ENCODE measurements around the gene SORCS2.

- TF ChIP-seq, protein P1, sequence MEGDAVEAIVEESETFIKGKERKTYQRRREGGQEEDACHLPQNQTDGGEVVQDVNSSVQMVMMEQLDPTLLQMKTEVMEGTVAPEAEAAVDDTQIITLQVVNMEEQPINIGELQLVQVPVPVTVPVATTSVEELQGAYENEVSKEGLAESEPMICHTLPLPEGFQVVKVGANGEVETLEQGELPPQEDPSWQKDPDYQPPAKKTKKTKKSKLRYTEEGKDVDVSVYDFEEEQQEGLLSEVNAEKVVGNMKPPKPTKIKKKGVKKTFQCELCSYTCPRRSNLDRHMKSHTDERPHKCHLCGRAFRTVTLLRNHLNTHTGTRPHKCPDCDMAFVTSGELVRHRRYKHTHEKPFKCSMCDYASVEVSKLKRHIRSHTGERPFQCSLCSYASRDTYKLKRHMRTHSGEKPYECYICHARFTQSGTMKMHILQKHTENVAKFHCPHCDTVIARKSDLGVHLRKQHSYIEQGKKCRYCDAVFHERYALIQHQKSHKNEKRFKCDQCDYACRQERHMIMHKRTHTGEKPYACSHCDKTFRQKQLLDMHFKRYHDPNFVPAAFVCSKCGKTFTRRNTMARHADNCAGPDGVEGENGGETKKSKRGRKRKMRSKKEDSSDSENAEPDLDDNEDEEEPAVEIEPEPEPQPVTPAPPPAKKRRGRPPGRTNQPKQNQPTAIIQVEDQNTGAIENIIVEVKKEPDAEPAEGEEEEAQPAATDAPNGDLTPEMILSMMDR (IDR thresholded peaks at IDR 0.05; ENCODE audit: low read depth, low read length, poor library complexity, severe bottlenecking): no peak
- TF ChIP-seq EZH2phosphoT487 (IDR thresholded peaks at IDR 0.05; ENCODE audit: borderline replicate concordance, low read length): no peak
Measured at GRCh38 chr4:7625071-7625470, 432.7 kb downstream of the SORCS2 start.

Measured in DOHH2 (cell line).